ENCODE results near the gene ALAS1. TPM values are rescaled to one million over a fixed set of nuclear protein-coding genes. Genes with fewer than 3 reads are reported as not detected.

The ALAS1 gene
- total RNA-seq, 1 experiment from 2014 or later = 89.4 TPM

GRCh38 chr3:52185837-52186236 lies 12.1 kb upstream of the ALAS1 start:
- in situ Hi-C loops (cut with HindIII; ENCODE audit: low pct_unique_long_range_greater_than_20kb, low sequenced_read_pairs) = no loop called here

GRCh38 chr3:52186729-52187128 lies 11.2 kb upstream of the ALAS1 start:
- Histone ChIP-seq H3K9me3 (ENCODE audit: control insufficient read depth, insufficient read depth, low read depth, low read length) (no peaks in the 10 kb centered on the region), H3K27ac (ENCODE audit: low read length) (no peak overlapping the region), H3K36me3 (ENCODE audit: control insufficient read depth, insufficient read depth, low read length) (no peaks in the 10 kb centered on the region), H3K4me3 (ENCODE audit: low read depth in 2 of 2, low read length in 2 of 2) (no peak overlapping the region), H3K27me3 (ENCODE audit: control insufficient read depth, insufficient read depth, low read length) (no peaks in the 10 kb centered on the region), H3K4me1 (ENCODE audit: control insufficient read depth, insufficient read depth, low read length) (no peaks in the 10 kb centered on the region)
- no TSS peak for BruUV-seq (replicated peaks)
- TF ChIP-seq POLR2AphosphoS5 (IDR thresholded peaks at IDR 0.05; ENCODE audit: low read depth, low read length) (no peak), REST (IDR thresholded peaks at IDR 0.05; ENCODE audit: insufficient read depth in 1 of 2, low read depth in 2 of 2, low read length in 1 of 2) (no peak), SIN3A (IDR thresholded peaks at IDR 0.05; ENCODE audit: borderline replicate concordance, insufficient read depth, low read depth, low read length) (no peak), CTCF (IDR thresholded peaks at IDR 0.05) (no peak), TCF7L2 (IDR thresholded peaks at IDR 0.05; ENCODE audit: low read depth, low read length) (no peak)
- ATAC-seq = no peak
- POLR2A ChIA-PET = no interaction called here
- in situ Hi-C loops (cut with HindIII; ENCODE audit: low pct_unique_long_range_greater_than_20kb, low sequenced_read_pairs) = no loop called here
- DNase-seq (ENCODE audit: low read depth, low spot score) = no peak
- CTCF ChIA-PET = no interaction called here
- intact Hi-C loops (cut with micrococcal nuclease; ENCODE audit: unreplicated experiment) = no loop called here

More at GRCh38 chr3:52185837-52186236, 12.1 kb upstream of the ALAS1 start:
- no peak for ATAC-seq
- intact Hi-C loops (cut with micrococcal nuclease; ENCODE audit: unreplicated experiment) = no loop called here
- no peaks in the 10 kb centered on the region for H3K4me1 ChIP-seq (ENCODE audit: control insufficient read depth, insufficient read depth, low read length)
- no peaks in the 10 kb centered on the region for H3K9me3 ChIP-seq (ENCODE audit: control insufficient read depth, insufficient read depth, low read depth, low read length)
- H3K4me3 ChIP-seq (ENCODE audit: low read depth in 2 of 2, low read length in 2 of 2) = no peak overlapping the region
- no peak overlapping the region for H3K27ac ChIP-seq (ENCODE audit: low read length)
- H3K27me3 ChIP-seq (ENCODE audit: control insufficient read depth, insufficient read depth, low read length) = no peaks in the 10 kb centered on the region
- BruUV-seq (replicated peaks) = no TSS peak
- ChIA-PET POLR2A (no interaction called here), CTCF (no interaction called here)
- no peaks in the 10 kb centered on the region for H3K36me3 ChIP-seq (ENCODE audit: control insufficient read depth, insufficient read depth, low read length)
- TF ChIP-seq REST (IDR thresholded peaks at IDR 0.05; ENCODE audit: insufficient read depth in 1 of 2, low read depth in 2 of 2, low read length in 1 of 2) (no peak), TCF7L2 (IDR thresholded peaks at IDR 0.05; ENCODE audit: low read depth, low read length) (no peak), POLR2AphosphoS5 (IDR thresholded peaks at IDR 0.05; ENCODE audit: low read depth, low read length) (no peak), SIN3A (IDR thresholded peaks at IDR 0.05; ENCODE audit: borderline replicate concordance, insufficient read depth, low read depth, low read length) (no peak), CTCF (IDR thresholded peaks at IDR 0.05) (no peak)
- no peak for DNase-seq (ENCODE audit: low read depth, low spot score)
